Activated T-cell treated with anti-CD3 and anti-CD28 coated beads, Interleukin-2, amount 50 U/mL, for 4 hours (primary cell): ENCODE results near the gene SNN. TPM values are rescaled to one million over a fixed set of nuclear protein-coding genes. Genes with fewer than 3 reads are reported as not detected.

Experiments
- ATAC-seq, 2 donors: fragments of 200-7000 bp; cut with Tn5 transposase; one replicate each; pipeline ENCODE4 v1.10.0; 2021
- DNase-seq: peaks from one replicate; pipeline ENCODE4 v3.0.0-alpha.2; 2020
- H3K27me3 Mint-ChIP-seq: one replicate; pipeline ENCODE4 v1.8.0; 2021; ENCODE audit warnings: low read depth, mixed read lengths
- H3K36me3 Mint-ChIP-seq: one replicate; pipeline ENCODE4 v1.8.0; 2022; ENCODE audit warnings: mixed read lengths; ENCODE audit not compliant: insufficient read depth
- H3K4me1 Mint-ChIP-seq: one replicate; pipeline ENCODE4 v1.8.0; 2021; ENCODE audit warnings: low read depth, mixed read lengths
- H3K4me3 Mint-ChIP-seq: one replicate; pipeline ENCODE4 v1.8.0; 2021; ENCODE audit warnings: mild to moderate bottlenecking, moderate library complexity, mixed read lengths
- H3K9me3 Mint-ChIP-seq: one replicate; pipeline ENCODE4 v1.8.0; 2021; ENCODE audit warnings: mixed read lengths
- total RNA-seq, 3 donors: library from RNA; stranded (reverse); gene quantifications; one replicate each; pipeline ENCODE4 v1.2.1, GENCODE V29; 2021

Gene SNN
- 1 to 10 TPM; 6.5 to 8.3 (median 7.6) TPM for total RNA-seq

- peak; percentile 90 for ATAC-seq
- Mint-ChIP-seq H3K9me3 (no peaks in the 10 kb centered on the region), H3K4me1 (peaks cover 71% of the 10 kb centered on the region), H3K27me3 (no peaks in the 10 kb centered on the region), H3K4me3 (peak within 1 kb of the TSS; percentile 78), H3K36me3 (no peaks in the 10 kb centered on the region)
- DNase-seq: peak; percentile 82
Measured at GRCh38 chr16:11667824-11668622, at the start of gene SNN. Gene SNN (plus strand): TSS chr16:11668455. CDS start chr16:11676060, 7,605 bp downstream.

- peaks cover 4% of the 10 kb centered on the region for H3K9me3 Mint-ChIP-seq
- no peak overlapping the region for H3K4me3 Mint-ChIP-seq
- peaks cover 65% of the 10 kb centered on the region for H3K4me1 Mint-ChIP-seq
- ATAC-seq (peak; percentile 23 to 49), DNase-seq (no peak)
- no peaks in the 10 kb centered on the region for H3K27me3 Mint-ChIP-seq
- no peaks in the 10 kb centered on the region for H3K36me3 Mint-ChIP-seq
Measured at GRCh38 chr16:11619327-11619851, 48.9 kb upstream of the SNN start.

GRCh38 chr16:11620243-11621003, 47.8 kb upstream of the SNN start:
- Mint-ChIP-seq H3K4me1 (peaks cover 69% of the 10 kb centered on the region), H3K36me3 (no peaks in the 10 kb centered on the region), H3K27me3 (no peaks in the 10 kb centered on the region), H3K9me3 (peaks cover 4% of the 10 kb centered on the region), H3K4me3 (peak overlapping the region; percentile 16)
- no peak for ATAC-seq
- no peak for DNase-seq

GRCh38 chr16:11621539-11621919, 46.7 kb upstream of the SNN start:
- Mint-ChIP-seq H3K27me3 (no peaks in the 10 kb centered on the region), H3K4me1 (peaks cover 70% of the 10 kb centered on the region), H3K9me3 (peaks cover 4% of the 10 kb centered on the region), H3K4me3 (peak overlapping the region; percentile 72), H3K36me3 (no peaks in the 10 kb centered on the region)
- no peak for DNase-seq
- peak in 1 of 2 donors; percentile 9 for ATAC-seq

GRCh38 chr16:11621920-11622651, 46.2 kb upstream of the SNN start:
- peaks cover 70% of the 10 kb centered on the region for H3K4me1 Mint-ChIP-seq

GRCh38 chr16:11624205-11624604, 44.0 kb upstream of the SNN start:
- ATAC-seq (no peak), DNase-seq (no peak)
- Mint-ChIP-seq H3K4me3 (no peak overlapping the region), H3K9me3 (peaks cover 4% of the 10 kb centered on the region), H3K4me1 (peaks cover 64% of the 10 kb centered on the region), H3K27me3 (no peaks in the 10 kb centered on the region), H3K36me3 (no peaks in the 10 kb centered on the region)

More at GRCh38 chr16:11621920-11622651, 46.2 kb upstream of the SNN start:
- no peaks in the 10 kb centered on the region for H3K36me3 Mint-ChIP-seq
- H3K4me3 Mint-ChIP-seq: peak overlapping the region; percentile 72
- DNase-seq: peak; percentile 30
- peak; percentile 77 to 90 for ATAC-seq
- peaks cover 4% of the 10 kb centered on the region for H3K9me3 Mint-ChIP-seq
- H3K27me3 Mint-ChIP-seq: no peaks in the 10 kb centered on the region

GRCh38 chr16:11624636-11625607, 43.3 kb upstream of the SNN start:
- DNase-seq (no peak), ATAC-seq (no peak)
- Mint-ChIP-seq H3K4me3 (no peak overlapping the region), H3K4me1 (peaks cover 62% of the 10 kb centered on the region), H3K27me3 (no peaks in the 10 kb centered on the region), H3K36me3 (no peaks in the 10 kb centered on the region), H3K9me3 (peaks cover 4% of the 10 kb centered on the region)

GRCh38 chr16:11625769-11626168, 42.5 kb upstream of the SNN start:
- ATAC-seq: no peak

GRCh38 chr16:11626657-11627291, 41.5 kb upstream of the SNN start:
- no peak for DNase-seq
- Mint-ChIP-seq H3K9me3 (no peaks in the 10 kb centered on the region), H3K4me3 (no peak overlapping the region), H3K4me1 (peaks cover 52% of the 10 kb centered on the region), H3K36me3 (no peaks in the 10 kb centered on the region), H3K27me3 (no peaks in the 10 kb centered on the region)
- ATAC-seq: no peak

More at GRCh38 chr16:11625769-11626168, 42.5 kb upstream of the SNN start:
- Mint-ChIP-seq H3K4me3 (no peak overlapping the region), H3K27me3 (no peaks in the 10 kb centered on the region), H3K9me3 (no peaks in the 10 kb centered on the region), H3K4me1 (peaks cover 59% of the 10 kb centered on the region), H3K36me3 (no peaks in the 10 kb centered on the region)
- DNase-seq: no peak

GRCh38 chr16:11627292-11627663, 41.0 kb upstream of the SNN start:
- DNase-seq (no peak), ATAC-seq (no peak)
- Mint-ChIP-seq H3K9me3 (no peaks in the 10 kb centered on the region), H3K36me3 (no peaks in the 10 kb centered on the region), H3K27me3 (no peaks in the 10 kb centered on the region), H3K4me1 (peaks cover 47% of the 10 kb centered on the region), H3K4me3 (no peak overlapping the region)

GRCh38 chr16:11627822-11628457, 40.3 kb upstream of the SNN start:
- no peaks in the 10 kb centered on the region for H3K27me3 Mint-ChIP-seq
- no peak overlapping the region for H3K4me3 Mint-ChIP-seq
- peaks cover 43% of the 10 kb centered on the region for H3K4me1 Mint-ChIP-seq
- no peaks in the 10 kb centered on the region for H3K36me3 Mint-ChIP-seq
- DNase-seq: no peak
- no peaks in the 10 kb centered on the region for H3K9me3 Mint-ChIP-seq
- no peak for ATAC-seq

GRCh38 chr16:11629071-11630030, 38.9 kb upstream of the SNN start:
- Mint-ChIP-seq H3K27me3 (no peaks in the 10 kb centered on the region), H3K4me1 (peaks cover 44% of the 10 kb centered on the region)
- DNase-seq: no peak

More at GRCh38 chr16:11629071-11630030, 38.9 kb upstream of the SNN start:
- no peaks in the 10 kb centered on the region for H3K36me3 Mint-ChIP-seq
- ATAC-seq: peak; percentile 45 to 69
- no peaks in the 10 kb centered on the region for H3K9me3 Mint-ChIP-seq
- H3K4me3 Mint-ChIP-seq: no peak overlapping the region
